Left ventricle myocardium superior (tissue), 1 donor: ENCODE measurements around the gene SP100. TPM values are rescaled to one million over a fixed set of nuclear protein-coding genes. Genes with fewer than 3 reads are reported as not detected.
"Not testable (repeated sequence)": the region's sequence is repeated elsewhere in the genome, so short reads cannot be mapped to it uniquely, and the experiment has no call there.

Source experiments
- ATAC-seq: fragments of 200-7000 bp; cut with Tn5 transposase; one replicate; pipeline ENCODE4 v1.9.1; 2020; ENCODE audit warnings: mild to moderate bottlenecking, moderate library complexity
- DNase-seq: peaks from one replicate; pipeline ENCODE4 v3.0.0-alpha.2; 2020
- intact Hi-C: fragments of 100-400 bp; cut with micrococcal nuclease; formaldehyde crosslinking; loops from one replicate; pipeline ENCODE4 v1.11.0; 2022
- total RNA-seq: library from RNA; stranded (reverse); fragmentation: NEBNext Ultra II Directional; extraction: Animal tissue kit (Norgen Biotek cat#: 25700); gene quantifications from one replicate; pipeline ENCODE4 v1.2.1, GENCODE V29; 2021
- donor health status: DM: no; HTN: yes; CAD: no; lungs with severe emphysema.

Gene SP100
- total RNA-seq, 1 donor from 2014 or later = 69.2 TPM

- ATAC-seq (no peak), DNase-seq (no peak)
- intact Hi-C loops = no loop called here
Measured at GRCh38 chr2:230449901-230450467, 34.0 kb downstream of the SP100 start.

DNA sequence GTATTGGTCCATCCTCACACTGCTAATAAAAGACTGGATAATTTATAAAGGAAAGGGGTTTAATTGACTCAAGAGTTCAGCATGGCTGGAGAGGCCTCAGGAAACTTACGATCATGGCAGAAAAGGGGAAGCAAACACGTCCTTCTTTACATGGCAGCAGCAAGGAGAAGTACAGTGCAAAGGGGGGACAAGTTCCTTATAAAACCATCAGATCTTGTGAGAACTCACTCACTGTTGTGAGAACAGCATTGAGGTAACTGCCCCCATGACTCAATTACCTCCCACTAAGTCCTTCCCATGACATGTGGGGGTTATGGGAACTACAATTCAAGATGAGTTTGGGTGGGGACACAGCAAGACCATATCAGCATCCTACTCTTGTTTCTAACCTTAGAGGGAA lies 37.0 kb downstream of the SP100 start:
- intact Hi-C loops = no loop called here

GRCh38 chr2:230455005-230455684 lies 39.1 kb downstream of the SP100 start:
- intact Hi-C loops = no loop called here
- DNase-seq (no peak), ATAC-seq (no peak)

More for the DNA sequence above, 37.0 kb downstream of the SP100 start:
- ATAC-seq (no peak), DNase-seq (no peak)

GRCh38 chr2:230457073-230457768 lies 41.2 kb downstream of the SP100 start:
- intact Hi-C loops = no loop called here
- no peak for DNase-seq
- peak; percentile 74 for ATAC-seq

GRCh38 chr2:230457793-230458192 lies 41.8 kb downstream of the SP100 start:
- DNase-seq (no peak), ATAC-seq (no peak)
- intact Hi-C loops = no loop called here

GRCh38 chr2:230459216-230459615 lies 43.2 kb downstream of the SP100 start:
- intact Hi-C loops = no loop called here
- DNase-seq (no peak), ATAC-seq (no peak)

GRCh38 chr2:230471074-230471473 lies 55.1 kb downstream of the SP100 start:
- intact Hi-C loops = no loop called here
- ATAC-seq = no peak
- DNase-seq = no peak

- intact Hi-C loops = no loop called here
- ATAC-seq (no peak), DNase-seq (no peak)
Measured at GRCh38 chr2:230472621-230473018, 56.6 kb downstream of the SP100 start.

DNA sequence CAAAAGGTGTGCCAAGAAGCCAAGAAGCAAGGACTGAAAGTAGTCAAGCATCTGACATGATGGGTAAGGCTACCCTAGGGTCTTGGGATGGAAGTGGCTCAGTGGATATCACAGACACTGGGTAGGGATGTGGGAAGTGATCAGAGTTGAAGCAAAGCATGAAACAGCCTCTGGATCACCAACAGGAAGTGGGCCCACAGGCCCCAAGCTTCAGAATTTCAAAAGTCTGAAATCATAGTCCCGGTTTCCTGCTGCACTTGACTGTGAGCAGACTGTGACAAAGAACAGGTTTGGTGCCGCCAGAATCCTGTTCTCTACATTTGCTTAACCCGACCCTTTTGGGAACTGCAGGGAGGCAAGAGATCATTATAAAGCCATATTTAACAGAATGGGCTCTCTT lies 57.4 kb downstream of the SP100 start:
- DNase-seq (no peak), ATAC-seq (no peak)
- intact Hi-C loops = no loop called here

DNA sequence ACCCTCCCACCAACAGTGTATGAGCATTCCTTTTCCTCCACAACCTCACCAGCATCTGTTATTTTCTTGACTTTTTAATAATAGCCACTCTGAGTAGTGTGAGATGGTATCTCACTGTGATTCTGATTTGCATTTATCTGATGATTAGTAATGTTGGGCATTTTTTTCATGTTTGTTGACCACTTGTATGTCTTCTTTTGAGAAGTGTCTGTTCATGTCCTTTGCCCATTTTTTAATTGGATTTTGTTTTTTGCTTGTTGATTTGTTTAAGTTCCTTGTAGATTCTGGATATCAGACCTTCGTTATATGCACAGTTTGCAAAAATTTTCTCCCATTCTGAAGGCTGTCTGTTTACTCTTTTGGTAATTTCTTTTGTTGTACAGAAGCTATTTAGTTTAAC lies 59.1 kb downstream of the SP100 start:
- no peak for ATAC-seq
- intact Hi-C loops = no loop called here
- no peak for DNase-seq

DNA sequence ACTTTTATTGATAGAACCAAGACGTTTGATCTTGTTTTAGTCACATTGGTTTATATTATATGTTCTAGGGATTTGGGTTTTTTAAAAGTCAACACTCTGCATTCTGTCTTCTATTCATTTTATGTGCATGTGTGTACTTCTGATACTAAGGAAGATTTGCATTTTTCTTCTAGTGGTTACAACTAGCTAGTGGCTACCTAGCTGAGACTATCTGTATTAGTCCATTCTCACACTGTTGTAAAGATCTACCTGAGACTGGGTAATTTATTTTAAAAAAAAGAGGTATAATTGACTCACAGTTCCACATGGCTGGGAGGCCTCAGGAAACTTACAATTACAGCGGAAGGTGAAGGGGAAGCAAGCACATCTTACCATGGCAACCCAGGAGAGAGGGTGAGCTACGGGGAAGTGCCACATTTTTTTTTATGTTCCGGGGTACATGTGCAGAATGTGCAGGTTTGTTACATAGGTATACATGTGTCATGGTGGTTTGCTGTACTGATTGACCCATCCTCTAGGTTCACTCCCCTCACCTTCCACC lies 69.9 kb downstream of the SP100 start:
- DNase-seq = no peak
- intact Hi-C loops = no loop called here
- ATAC-seq = no peak

GRCh38 chr2:230491219-230491618 lies 75.2 kb downstream of the SP100 start:
- ATAC-seq, intact Hi-C loops, DNase-seq: not testable (repeated sequence)

DNA sequence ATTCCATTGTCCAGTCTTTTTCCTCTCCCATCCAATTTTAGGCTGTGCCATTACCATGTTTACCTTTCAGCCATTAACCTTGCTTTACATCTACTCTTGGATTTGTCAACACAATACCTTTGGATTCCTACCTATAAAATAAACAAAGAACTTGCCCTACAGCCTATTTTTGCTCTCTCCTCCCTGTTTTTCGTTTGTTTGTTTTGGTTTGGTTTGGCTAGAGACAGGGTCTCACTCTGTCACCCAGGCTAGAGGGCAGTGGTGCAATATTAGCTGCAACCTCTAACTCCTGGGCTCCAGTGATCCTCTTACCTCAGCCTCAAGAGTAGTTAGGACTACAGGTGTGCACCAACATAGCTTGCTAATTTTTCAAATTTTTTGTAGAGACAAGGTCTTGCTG lies 76.1 kb downstream of the SP100 start:
- ATAC-seq = no peak
- DNase-seq = no peak
- intact Hi-C loops = no loop called here

DNA sequence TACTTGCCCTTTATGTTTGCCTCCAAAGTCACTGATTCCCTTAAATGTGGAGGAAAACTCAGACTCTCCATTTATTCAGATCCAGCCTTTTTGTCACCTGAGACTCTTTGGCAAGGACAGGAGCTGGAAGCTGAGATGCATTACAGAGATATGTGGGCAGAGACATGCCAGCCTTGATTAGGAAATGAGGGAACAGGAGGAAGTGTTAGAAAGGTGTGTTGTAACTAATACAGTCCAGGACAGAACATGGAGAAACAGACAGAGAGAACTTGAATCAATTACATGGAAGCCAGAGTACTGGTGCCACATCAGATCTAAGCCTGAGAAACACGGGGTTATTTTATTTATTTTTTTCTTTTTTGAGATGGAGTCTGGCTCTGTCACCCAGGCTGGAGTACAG lies 79.0 kb downstream of the SP100 start:
- intact Hi-C loops = no loop called here
- DNase-seq = no peak
- ATAC-seq = no peak

DNA sequence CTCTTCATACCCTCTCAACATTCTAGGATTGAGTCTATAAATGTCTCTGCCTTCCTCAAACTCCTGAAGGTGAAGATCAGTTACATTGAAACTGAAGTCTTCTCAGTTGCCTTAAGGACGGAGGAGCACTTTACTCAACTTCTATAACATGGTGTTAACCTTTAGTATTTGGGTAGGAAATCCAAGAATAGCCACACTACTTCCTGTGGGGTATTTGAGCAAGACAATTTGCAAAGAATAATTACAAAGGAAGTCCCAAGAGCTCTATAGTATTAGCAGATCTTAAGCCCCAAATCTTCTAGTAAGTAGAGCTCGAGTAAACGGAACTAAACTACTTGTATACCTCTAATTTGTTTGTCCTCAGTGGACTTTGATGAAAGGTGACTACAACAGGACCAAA lies 80.9 kb downstream of the SP100 start:
- no peak for ATAC-seq
- intact Hi-C loops = no loop called here

DNA sequence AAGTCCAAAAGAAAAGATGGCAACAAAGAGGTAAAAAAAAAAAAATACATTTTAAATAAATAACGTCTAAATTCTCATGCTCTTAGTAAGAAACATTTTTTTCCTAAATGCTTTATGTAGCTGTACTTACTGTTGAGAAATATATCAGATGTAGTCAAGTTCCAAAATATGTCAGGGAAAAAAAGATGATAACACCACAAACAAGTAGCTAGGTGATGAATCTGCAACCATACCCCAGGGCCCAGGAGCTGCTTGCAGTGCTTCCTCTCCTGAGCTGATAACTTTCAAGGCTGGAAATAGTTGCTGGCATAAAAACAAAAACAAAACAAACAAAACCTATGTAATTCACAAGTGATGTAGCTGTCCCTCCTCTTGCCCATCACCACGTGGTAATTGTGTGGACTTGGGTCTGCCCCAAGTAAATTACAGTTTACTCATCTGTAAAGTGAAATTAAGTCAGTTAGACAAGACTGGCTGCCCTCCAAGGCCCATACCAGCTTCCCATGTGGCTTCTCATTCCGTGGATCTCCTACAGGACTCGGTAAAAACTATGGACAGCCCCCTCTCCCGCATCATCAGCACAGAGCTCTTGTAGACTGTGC lies 82.6 kb downstream of the SP100 start:
- intact Hi-C loops = no loop called here
- ATAC-seq = no peak
- DNase-seq = no peak

More for the DNA sequence above, 80.9 kb downstream of the SP100 start:
- DNase-seq = no peak

DNA sequence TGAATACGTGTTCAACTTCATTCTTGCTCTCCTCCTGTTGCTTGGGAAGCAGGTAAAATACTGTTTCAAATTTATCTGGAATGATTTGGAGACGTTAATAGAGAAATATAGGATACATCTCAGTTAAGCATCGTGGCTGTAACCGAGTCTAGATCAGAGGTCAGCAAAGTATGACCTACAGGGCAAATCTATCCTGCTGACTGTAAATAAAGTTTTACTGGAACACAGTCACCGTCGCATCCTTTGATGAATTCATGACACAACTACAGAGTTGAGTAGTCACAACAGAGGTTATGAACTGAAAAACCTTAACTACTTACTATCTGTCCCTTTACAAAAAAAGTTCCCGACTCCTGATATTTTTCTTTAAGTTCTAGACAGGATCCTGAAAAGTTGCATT lies 86.6 kb downstream of the SP100 start:
- DNase-seq = no peak
- intact Hi-C loops = no loop called here
- no peak for ATAC-seq

DNA sequence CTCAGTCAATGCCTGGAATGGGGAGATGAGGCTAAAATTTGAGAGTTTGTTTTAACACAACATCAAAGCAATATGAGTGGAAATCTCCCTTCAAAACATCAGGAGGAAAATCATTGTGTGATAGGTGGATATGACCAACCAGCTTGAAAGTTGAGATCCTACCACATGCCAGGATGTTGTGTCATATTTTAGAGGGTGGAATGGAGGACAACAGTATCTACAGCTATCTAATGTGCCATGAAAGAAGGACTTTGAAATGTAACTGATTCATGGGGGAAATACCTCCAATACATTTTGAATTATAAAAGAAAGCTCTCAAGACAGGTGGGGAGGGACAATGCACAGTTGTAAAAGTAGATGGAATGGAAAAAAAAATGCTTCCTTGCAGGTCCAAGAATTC lies 87.8 kb downstream of the SP100 start:
- intact Hi-C loops = no loop called here
- DNase-seq = no peak
- no peak for ATAC-seq

- ATAC-seq = no peak
- intact Hi-C loops = no loop called here
- DNase-seq = no peak
Measured at GRCh38 chr2:230505162-230505561, 89.2 kb downstream of the SP100 start.
